ENCODE data around the gene DDX39A.

Gene DDX39A

GRCh38 chr19:14395710-14396336, 23.3 kb downstream of the DDX39A start:
- Histone ChIP-seq H3K36me3 (ENCODE audit: insufficient read depth, low read length) (no peaks in the 10 kb centered on the region), H3K9ac (ENCODE audit: low read depth, low read length) (no peak overlapping the region), H3K4me1 (ENCODE audit: insufficient read depth, low read length) (no peaks in the 10 kb centered on the region; the same call in 1 of the 2 replicates), H3K9me3 (ENCODE audit: control insufficient read depth, insufficient read depth, low read length) (no peaks in the 10 kb centered on the region)

GRCh38 chr19:14395262-14395661, 23.9 kb downstream of the DDX39A start:
- Histone ChIP-seq H3K4me1 (ENCODE audit: insufficient read depth, low read length) (no peaks in the 10 kb centered on the region; the same call in 1 of the 2 replicates), H3K9me3 (ENCODE audit: control insufficient read depth, insufficient read depth, low read length) (no peaks in the 10 kb centered on the region), H3K36me3 (ENCODE audit: insufficient read depth, low read length) (no peaks in the 10 kb centered on the region), H3K9ac (ENCODE audit: low read depth, low read length) (no peak overlapping the region)

GRCh38 chr19:14394167-14394566, 25.0 kb downstream of the DDX39A start:
- H3K9ac ChIP-seq (ENCODE audit: low read depth, low read length): no peak overlapping the region
- no peaks in the 10 kb centered on the region for H3K9me3 ChIP-seq (ENCODE audit: control insufficient read depth, insufficient read depth, low read length)
- no peaks in the 10 kb centered on the region; the same call in 1 of the 2 replicates for H3K4me1 ChIP-seq (ENCODE audit: insufficient read depth, low read length)
- H3K36me3 ChIP-seq (ENCODE audit: insufficient read depth, low read length): no peaks in the 10 kb centered on the region

GRCh38 chr19:14393329-14393728, 25.8 kb downstream of the DDX39A start:
- Histone ChIP-seq H3K4me1 (ENCODE audit: insufficient read depth, low read length) (no peaks in the 10 kb centered on the region; the same call in 1 of the 2 replicates), H3K9ac (ENCODE audit: low read depth, low read length) (no peak overlapping the region), H3K36me3 (ENCODE audit: insufficient read depth, low read length) (no peaks in the 10 kb centered on the region)

DNA sequence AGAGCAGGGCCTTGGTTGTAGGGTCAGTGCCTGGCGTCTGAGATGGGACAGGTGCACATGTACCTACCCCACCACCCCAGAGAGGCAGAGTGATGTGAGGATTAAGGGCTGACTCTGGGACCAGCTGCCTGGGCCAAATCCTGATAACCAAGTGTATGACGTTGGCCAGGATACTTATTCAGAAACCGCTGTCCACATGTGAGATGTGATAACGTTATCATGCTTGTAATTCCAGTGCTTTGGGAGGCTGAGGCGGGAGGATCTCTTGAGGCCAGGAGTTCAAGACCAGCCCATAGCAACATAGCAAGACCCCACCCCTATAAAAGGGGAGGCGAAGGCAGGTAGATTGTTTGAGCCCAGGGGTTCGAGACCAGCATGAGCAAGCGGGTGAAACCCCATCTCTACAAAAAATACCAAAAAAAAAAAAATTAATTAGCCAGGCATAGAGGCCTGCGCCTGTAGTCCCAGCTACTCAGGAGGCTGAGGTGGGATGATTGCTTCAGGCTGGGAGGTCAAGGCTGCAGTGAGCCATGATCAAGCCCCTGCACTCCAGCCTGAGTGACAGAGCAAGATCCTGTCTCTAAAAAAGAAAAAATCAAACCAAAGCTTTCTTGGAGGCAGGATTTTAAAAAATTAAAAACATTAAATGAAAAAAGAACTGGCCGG, 27.9 kb downstream of the DDX39A start:
- Histone ChIP-seq H3K4me1 (ENCODE audit: insufficient read depth, low read length) (no peaks in the 10 kb centered on the region; the same call in 1 of the 2 replicates), H3K9me3 (ENCODE audit: control insufficient read depth, insufficient read depth, low read length) (no peaks in the 10 kb centered on the region), H3K9ac (ENCODE audit: low read depth, low read length) (no peak overlapping the region), H3K36me3 (ENCODE audit: insufficient read depth, low read length) (no peaks in the 10 kb centered on the region)

More at GRCh38 chr19:14393329-14393728, 25.8 kb downstream of the DDX39A start:
- H3K9me3 ChIP-seq (ENCODE audit: control insufficient read depth, insufficient read depth, low read length): no peaks in the 10 kb centered on the region

GRCh38 chr19:14390548-14390947, 28.6 kb downstream of the DDX39A start:
- no peak overlapping the region for H3K9ac ChIP-seq (ENCODE audit: low read depth, low read length)
- no peaks in the 10 kb centered on the region; the same call in 1 of the 2 replicates for H3K4me1 ChIP-seq (ENCODE audit: insufficient read depth, low read length)
- no peaks in the 10 kb centered on the region for H3K36me3 ChIP-seq (ENCODE audit: insufficient read depth, low read length)
- no peaks in the 10 kb centered on the region for H3K9me3 ChIP-seq (ENCODE audit: control insufficient read depth, insufficient read depth, low read length)

DNA sequence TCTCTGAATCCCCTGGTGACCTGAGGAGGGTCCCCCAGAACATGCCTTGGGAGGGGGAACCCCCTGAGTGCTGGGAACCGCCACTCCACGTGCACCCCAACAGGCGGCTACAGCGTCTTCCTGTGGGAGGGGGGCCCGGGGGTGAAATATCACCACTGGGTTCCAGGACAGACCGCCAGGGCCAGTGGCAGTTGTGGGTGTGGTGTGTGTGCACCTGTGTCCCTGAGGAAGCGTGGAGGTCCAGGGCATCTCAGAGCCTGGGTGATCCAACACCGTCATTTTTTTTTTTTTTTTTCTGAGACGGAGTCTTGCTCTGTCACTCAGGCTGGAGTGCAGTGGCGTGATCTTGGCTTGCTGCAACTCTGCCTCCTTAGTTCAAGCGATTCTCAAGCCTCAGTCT, 33.6 kb downstream of the DDX39A start:
- H3K36me3 ChIP-seq (ENCODE audit: insufficient read depth, low read length): no peaks in the 10 kb centered on the region
- no peaks in the 10 kb centered on the region for H3K9me3 ChIP-seq (ENCODE audit: control insufficient read depth, insufficient read depth, low read length)
- H3K4me1 ChIP-seq (ENCODE audit: insufficient read depth, low read length): peaks cover 11% of the 10 kb centered on the region
- H3K9ac ChIP-seq (ENCODE audit: low read depth, low read length): no peak overlapping the region

DNA sequence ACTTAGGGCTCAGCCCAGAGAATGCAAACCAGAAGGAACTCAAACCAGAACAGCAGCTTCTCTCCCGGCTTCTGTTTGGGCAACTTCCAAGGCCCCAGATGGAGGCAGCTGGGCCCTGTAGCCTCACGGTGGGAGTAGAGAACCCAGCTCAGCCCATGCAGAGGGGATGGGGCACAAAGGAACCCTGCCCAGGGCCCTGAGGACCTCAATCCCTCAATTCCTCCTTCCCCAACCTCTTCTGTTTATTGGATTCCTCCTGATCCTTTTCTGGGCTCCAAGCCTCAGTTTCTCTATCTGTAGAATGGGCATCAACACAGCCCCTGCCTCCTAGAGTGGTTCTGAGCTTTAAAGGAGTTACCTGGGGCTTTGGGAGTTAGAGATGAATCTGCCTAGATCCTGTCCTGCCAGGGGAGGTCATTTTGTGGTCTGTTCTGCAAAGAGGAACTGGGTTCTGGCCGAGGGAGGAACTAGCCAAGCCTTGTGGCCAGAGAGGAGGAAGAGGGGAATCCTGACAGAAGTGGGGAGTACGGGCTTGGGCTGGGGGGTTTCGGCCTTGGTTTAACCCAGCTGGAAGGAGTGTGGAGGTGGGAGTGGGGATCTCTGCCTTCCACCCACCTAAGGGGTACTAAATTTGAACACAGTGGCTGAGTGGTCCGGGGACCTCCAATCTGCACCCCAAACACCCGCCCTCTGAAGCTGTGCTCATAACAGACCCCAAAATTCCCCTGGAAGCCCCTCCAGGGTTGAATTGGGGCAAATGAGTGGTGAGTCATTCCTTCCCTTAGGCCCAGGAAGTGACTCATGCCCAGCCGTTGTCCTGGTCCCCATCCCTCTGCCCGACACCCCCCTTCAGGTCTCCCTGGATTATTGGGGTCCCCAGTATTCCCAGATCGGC, 35.2 kb downstream of the DDX39A start:
- Histone ChIP-seq H3K36me3 (ENCODE audit: insufficient read depth, low read length) (no peaks in the 10 kb centered on the region), H3K9ac (ENCODE audit: low read depth, low read length) (peak overlapping the region; percentile 32), H3K9me3 (ENCODE audit: control insufficient read depth, insufficient read depth, low read length) (no peaks in the 10 kb centered on the region), H3K4me1 (ENCODE audit: insufficient read depth, low read length) (peaks cover 15% of the 10 kb centered on the region)

GRCh38 chr19:14381689-14382474, 37.3 kb downstream of the DDX39A start:
- Histone ChIP-seq H3K9ac (ENCODE audit: low read depth, low read length) (peak overlapping the region; percentile 30; the same call in 1 of the 2 replicates), H3K4me1 (ENCODE audit: insufficient read depth, low read length) (peaks cover 17% of the 10 kb centered on the region), H3K36me3 (ENCODE audit: insufficient read depth, low read length) (no peaks in the 10 kb centered on the region), H3K9me3 (ENCODE audit: control insufficient read depth, insufficient read depth, low read length) (no peaks in the 10 kb centered on the region)

GRCh38 chr19:14379294-14380065, 39.7 kb downstream of the DDX39A start:
- H3K4me1 ChIP-seq (ENCODE audit: insufficient read depth, low read length): peaks cover 15% of the 10 kb centered on the region
- no peak overlapping the region for H3K9ac ChIP-seq (ENCODE audit: low read depth, low read length)
- no peaks in the 10 kb centered on the region for H3K9me3 ChIP-seq (ENCODE audit: control insufficient read depth, insufficient read depth, low read length)
- no peaks in the 10 kb centered on the region for H3K36me3 ChIP-seq (ENCODE audit: insufficient read depth, low read length)

DNA sequence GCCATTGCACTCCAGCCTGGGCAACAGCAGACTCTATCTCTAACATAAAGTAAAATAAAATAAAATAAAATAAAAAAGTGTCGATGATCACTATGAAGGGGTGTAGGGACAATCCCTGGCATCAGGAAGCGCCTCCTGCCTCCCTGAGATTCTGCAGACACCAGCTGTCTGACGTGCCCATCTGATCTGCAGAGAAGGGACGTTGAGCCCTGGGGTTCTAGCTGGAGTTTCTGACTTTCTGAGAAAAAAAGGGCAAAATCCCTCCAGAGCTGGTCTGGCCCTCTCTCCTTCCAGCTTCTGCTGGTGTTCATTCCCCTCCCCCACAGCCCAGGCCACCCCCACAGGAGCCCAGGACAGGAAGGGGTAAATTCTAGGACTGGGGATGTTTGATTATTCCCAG, 40.3 kb downstream of the DDX39A start:
- Histone ChIP-seq H3K36me3 (ENCODE audit: insufficient read depth, low read length) (no peaks in the 10 kb centered on the region), H3K4me1 (ENCODE audit: insufficient read depth, low read length) (peaks cover 11% of the 10 kb centered on the region), H3K9ac (ENCODE audit: low read depth, low read length) (no peak overlapping the region)

GRCh38 chr19:14377883-14378328, 41.2 kb downstream of the DDX39A start:
- H3K9ac ChIP-seq (ENCODE audit: low read depth, low read length): peak overlapping the region; percentile 14; the same call in 1 of the 2 replicates
- peaks cover 7% of the 10 kb centered on the region for H3K4me1 ChIP-seq (ENCODE audit: insufficient read depth, low read length)
- H3K36me3 ChIP-seq (ENCODE audit: insufficient read depth, low read length): no peaks in the 10 kb centered on the region
- H3K9me3 ChIP-seq (ENCODE audit: control insufficient read depth, insufficient read depth, low read length): no peaks in the 10 kb centered on the region

More for the DNA sequence above, 40.3 kb downstream of the DDX39A start:
- no peaks in the 10 kb centered on the region for H3K9me3 ChIP-seq (ENCODE audit: control insufficient read depth, insufficient read depth, low read length)

DNA sequence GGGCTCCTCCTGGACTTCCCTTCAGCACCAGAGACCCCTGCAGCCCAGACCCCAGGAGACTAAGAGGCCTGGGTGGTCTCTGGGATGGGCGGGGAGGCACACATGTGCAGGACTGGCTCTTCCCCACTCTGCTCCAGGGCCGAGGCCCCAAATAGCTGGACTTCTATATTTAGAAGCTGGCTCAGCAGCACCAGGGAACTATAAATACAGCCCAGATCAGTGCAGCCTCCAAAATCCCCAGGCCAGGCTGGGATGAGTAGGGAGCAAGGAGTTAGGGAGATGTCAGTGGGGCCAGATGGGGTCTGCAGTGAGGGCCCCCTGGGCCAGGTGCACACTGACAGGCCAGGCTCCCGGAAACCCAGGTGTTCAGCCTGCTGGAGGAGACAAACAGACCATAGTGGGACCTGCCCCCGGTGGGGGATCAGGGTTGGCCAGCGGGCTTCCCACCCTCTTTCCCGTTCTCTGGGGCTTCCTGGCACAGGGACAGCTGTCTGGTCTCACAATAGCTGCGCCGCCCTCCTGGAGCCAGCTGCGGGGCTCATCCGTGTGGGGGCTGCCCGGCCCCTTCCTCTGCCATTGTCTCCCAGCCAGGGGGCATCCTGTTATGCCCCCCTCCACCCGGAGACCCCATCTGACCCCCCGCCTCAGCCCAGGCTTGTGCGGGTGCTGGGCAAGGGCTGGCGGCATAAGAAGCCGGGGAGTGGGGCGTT, 43.4 kb downstream of the DDX39A start:
- Histone ChIP-seq H3K36me3 (ENCODE audit: insufficient read depth, low read length) (no peaks in the 10 kb centered on the region), H3K9me3 (ENCODE audit: control insufficient read depth, insufficient read depth, low read length) (no peaks in the 10 kb centered on the region), H3K4me1 (ENCODE audit: insufficient read depth, low read length) (peaks cover 10% of the 10 kb centered on the region), H3K9ac (ENCODE audit: low read depth, low read length) (no peak overlapping the region)
